LNCaP clone FGC (cell line): ENCODE results near the gene NET1.

ENCODE experiments used
- DNase-seq: peaks from one replicate; pipeline ENCODE4 v3.0.0-alpha.2; 2011; ENCODE audit warnings: low read depth
- H3K4me3 ChIP-seq: 2 replicates; pipeline ENCODE4 v1.5.1; 2011; ENCODE audit warnings: mild to moderate bottlenecking, low read depth, low read length, control low read depth
- CTCF ChIP-seq: IDR thresholded peaks from 2 replicates; pipeline ENCODE4 v1.5.1; 2012; ENCODE audit warnings: mild to moderate bottlenecking; ENCODE audit not compliant: control insufficient read depth, insufficient read depth; ENCODE audit errors: extremely low read depth

The NET1 gene

GRCh38 chr10:5494611-5495010, 82.3 kb downstream of the NET1 start:
- DNase-seq: no peak
- H3K4me3 ChIP-seq: no peak overlapping the region
- TF ChIP-seq CTCF: no peak

GRCh38 chr10:5496261-5497250, 84.2 kb downstream of the NET1 start:
- no peak for DNase-seq
- no peak overlapping the region for H3K4me3 ChIP-seq
- TF ChIP-seq CTCF: no peak

- H3K4me3 ChIP-seq: no peak overlapping the region
- DNase-seq: no peak
- TF ChIP-seq CTCF: no peak
These were observed 84.9 kb downstream of the NET1 start for GRCh38 chr10:5497289-5497688.

GRCh38 chr10:5497948-5498730, 85.8 kb downstream of the NET1 start:
- no peak overlapping the region for H3K4me3 ChIP-seq
- no peak for DNase-seq
- TF ChIP-seq CTCF: no peak

- no peak for TF ChIP-seq CTCF
- no peak for DNase-seq
- no peak overlapping the region for H3K4me3 ChIP-seq
These were observed 86.6 kb downstream of the NET1 start for GRCh38 chr10:5498791-5499492.

- TF ChIP-seq CTCF: no peak
- no peak within 1 kb of the TSS for H3K4me3 ChIP-seq
- DNase-seq: no peak
These were observed 87.3 kb downstream of the NET1 start, which contains the start of gene CALML5 for GRCh38 chr10:5499493-5500140. Gene CALML5 (minus strand): TSS chr10:5499570. CDS start chr10:5499438, 132 bp downstream.
